NCI-H2196 treated with DMSO at 0.1 percent for 48 hours (cell line): Measurements from ENCODE around the gene HIP1.
"Not testable (repeated sequence)": the region's sequence is repeated elsewhere in the genome, so short reads cannot be mapped to it uniquely, and the experiment has no call there.

Source experiments
- DNase-seq: peaks from one replicate; lab custom pipeline; 2025; ENCODE audit not compliant: unreplicated experiment; lab: John Stamatoyannopoulos, UW

The HIP1 gene

GRCh38 chr7:75717746-75718145 lies 21.0 kb downstream of the HIP1 start:
- DNase-seq: not testable (repeated sequence)

- no peak for DNase-seq
Observed at GRCh38 chr7:75716992-75717626, 21.6 kb downstream of the HIP1 start.

GRCh38 chr7:75715864-75716263 lies 22.9 kb downstream of the HIP1 start:
- no peak for DNase-seq

GRCh38 chr7:75712517-75713361 lies 26.0 kb downstream of the HIP1 start:
- no peak for DNase-seq

- no peak for DNase-seq
Observed at GRCh38 chr7:75711656-75712514, 26.9 kb downstream of the HIP1 start.

GRCh38 chr7:75711076-75711475 lies 27.7 kb downstream of the HIP1 start:
- DNase-seq: no peak

GRCh38 chr7:75704928-75705327 lies 33.8 kb downstream of the HIP1 start:
- no peak for DNase-seq

GRCh38 chr7:75702515-75702914 lies 36.2 kb downstream of the HIP1 start:
- DNase-seq: no peak

GRCh38 chr7:75699993-75700392 lies 38.7 kb downstream of the HIP1 start:
- DNase-seq: no peak

- no peak for DNase-seq
Observed at GRCh38 chr7:75698358-75698757, 40.4 kb downstream of the HIP1 start.

- DNase-seq: no peak
Observed at GRCh38 chr7:75696263-75697037, 42.3 kb downstream of the HIP1 start.

GRCh38 chr7:75694638-75695399 lies 43.9 kb downstream of the HIP1 start:
- DNase-seq: no peak

GRCh38 chr7:75693668-75694067 lies 45.1 kb downstream of the HIP1 start:
- DNase-seq: not testable (repeated sequence)

GRCh38 chr7:75691793-75692543 lies 46.8 kb downstream of the HIP1 start:
- no peak for DNase-seq

GRCh38 chr7:75690121-75690523 lies 48.6 kb downstream of the HIP1 start:
- DNase-seq: no peak

GRCh38 chr7:75689246-75690099 lies 49.3 kb downstream of the HIP1 start:
- no peak for DNase-seq

- no peak for DNase-seq
Observed at GRCh38 chr7:75688200-75689136, 50.3 kb downstream of the HIP1 start.
